ENCODE results near the gene CHST11. TPM values are rescaled to one million over a fixed set of nuclear protein-coding genes. Genes with fewer than 3 reads are reported as not detected.

CHST11 gene
- total RNA-seq, 1 experiment from 2014 or later: 6.7 TPM

DNA sequence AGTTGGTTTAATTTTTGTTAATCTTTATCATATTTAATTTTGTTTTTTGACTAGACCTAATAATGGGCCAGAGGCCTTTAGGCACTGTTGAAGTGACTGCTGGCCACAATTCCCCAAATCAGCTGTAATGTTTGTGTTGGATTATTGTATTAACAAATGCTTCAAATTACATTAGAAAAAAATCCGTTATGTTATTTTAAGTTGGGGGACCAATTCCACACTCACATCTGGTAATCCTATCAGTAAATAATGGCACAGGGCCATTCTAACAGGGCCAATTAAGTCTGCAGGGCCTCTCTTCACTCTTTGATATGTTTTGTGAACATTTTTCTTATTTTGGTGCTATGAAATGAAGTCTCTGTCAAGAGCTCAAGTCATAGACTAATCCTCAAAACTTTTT lies 39.6 kb downstream of the CHST11 start:
- Histone ChIP-seq H2BK12ac (ENCODE audit: insufficient read length, low read depth, low read length) (no peak overlapping the region), H2AFZ (ENCODE audit: low read length) (no peak overlapping the region), H3K4me2 (ENCODE audit: insufficient read depth, insufficient read length, low read length) (no peak overlapping the region), H4K8ac (replicated peaks; ENCODE audit: insufficient read length, low read depth, low read length) (no peak overlapping the region), H3K18ac (ENCODE audit: insufficient read length, low read depth, low read length) (no peak overlapping the region), H2BK20ac (ENCODE audit: low read depth, low read length, poor library complexity, severe bottlenecking) (no peak overlapping the region), H3K27ac (ENCODE audit: insufficient read length, low read depth, low read length) (no peak overlapping the region), H4K5ac (ENCODE audit: insufficient read length, low read depth, low read length) (no peak overlapping the region), H3T11ph (ENCODE audit: low read length) (no peak overlapping the region), H3K79me1 (ENCODE audit: insufficient read depth, low read depth, low read length, poor library complexity, severe bottlenecking) (no peaks in the 10 kb centered on the region), H2BK120ac (ENCODE audit: low read depth, low read length, poor library complexity, severe bottlenecking) (no peak overlapping the region), H3K4me1 (ENCODE audit: insufficient read depth, low read length) (0 out of 2 replicates have a peak, but pooled peaks cover 3% of the 10 kb centered on the region), H3K9me3 (ENCODE audit: control insufficient read depth, low read depth, low read length) (no peaks in the 10 kb centered on the region), H4K91ac (ENCODE audit: insufficient read length, low read depth, low read length) (no peak overlapping the region), H3K14ac (ENCODE audit: insufficient read depth, low read length) (no peak overlapping the region), H4K20me1 (ENCODE audit: control insufficient read depth, insufficient read depth, insufficient read length) (no peaks in the 10 kb centered on the region), H3K27me3 (ENCODE audit: insufficient read depth, low read length) (no peaks in the 10 kb centered on the region), H2BK15ac (ENCODE audit: low read depth, low read length) (no peak overlapping the region), H3K23ac (ENCODE audit: insufficient read length, low read depth, low read length) (no peak overlapping the region), H2BK5ac (ENCODE audit: insufficient read length, low read length) (no peak overlapping the region), H3K79me2 (ENCODE audit: insufficient read depth, low read length) (0 out of 2 replicates have a peak, but pooled peaks cover 2% of the 10 kb centered on the region), H3K23me2 (ENCODE audit: insufficient read length, low read depth, low read length, poor library complexity, severe bottlenecking) (no peaks in the 10 kb centered on the region), H3K4ac (ENCODE audit: low read depth, low read length) (no peak overlapping the region), H3K9ac (ENCODE audit: extremely low read depth, insufficient read length, low read length) (no peak overlapping the region), H2AK5ac (ENCODE audit: insufficient read length, low read length) (no peak overlapping the region), H3K56ac (ENCODE audit: insufficient read length, low read depth, low read length) (no peak overlapping the region)
- Mint-ChIP-seq H3K36me3 (ENCODE audit: insufficient read depth in 1 of 3, low read depth in 3 of 3) (no peaks in the 10 kb centered on the region; a peak in 1 of 7 replicates), H3K4me1 (peaks cover 19 to 23% of the 10 kb centered on the region in 2 experiments), H3K27me3 (ENCODE audit: low read depth) (no peaks in the 10 kb centered on the region; the same call in 1 of the 2 replicates), H3K27ac (no peak overlapping the region), H3K9me3 (no peaks in the 10 kb centered on the region), H3K4me3 (no peak overlapping the region)
- TF ChIP-seq, protein P1, sequence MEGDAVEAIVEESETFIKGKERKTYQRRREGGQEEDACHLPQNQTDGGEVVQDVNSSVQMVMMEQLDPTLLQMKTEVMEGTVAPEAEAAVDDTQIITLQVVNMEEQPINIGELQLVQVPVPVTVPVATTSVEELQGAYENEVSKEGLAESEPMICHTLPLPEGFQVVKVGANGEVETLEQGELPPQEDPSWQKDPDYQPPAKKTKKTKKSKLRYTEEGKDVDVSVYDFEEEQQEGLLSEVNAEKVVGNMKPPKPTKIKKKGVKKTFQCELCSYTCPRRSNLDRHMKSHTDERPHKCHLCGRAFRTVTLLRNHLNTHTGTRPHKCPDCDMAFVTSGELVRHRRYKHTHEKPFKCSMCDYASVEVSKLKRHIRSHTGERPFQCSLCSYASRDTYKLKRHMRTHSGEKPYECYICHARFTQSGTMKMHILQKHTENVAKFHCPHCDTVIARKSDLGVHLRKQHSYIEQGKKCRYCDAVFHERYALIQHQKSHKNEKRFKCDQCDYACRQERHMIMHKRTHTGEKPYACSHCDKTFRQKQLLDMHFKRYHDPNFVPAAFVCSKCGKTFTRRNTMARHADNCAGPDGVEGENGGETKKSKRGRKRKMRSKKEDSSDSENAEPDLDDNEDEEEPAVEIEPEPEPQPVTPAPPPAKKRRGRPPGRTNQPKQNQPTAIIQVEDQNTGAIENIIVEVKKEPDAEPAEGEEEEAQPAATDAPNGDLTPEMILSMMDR (conservative IDR thresholded peaks at IDR 0.05): no peak
- DNase-seq: no peak
- WGBS (ENCODE audit: extremely low coverage, insufficient read length, low lambda C conversion rate): no CpG with 5 or more reads among the region's 1 CpG
